MM.1S (cell line): ENCODE data around the gene EFEMP2.

Experiments
- DNase-seq: peaks from one replicate; pipeline ENCODE4 v3.0.0-alpha.2; 2015
- H2AFZ ChIP-seq: fragments of 300-600 bp; sonication (generic); 2 replicates; pipeline ENCODE4 v1.6.0; 2016; ENCODE audit warnings: antibody characterized with exemption, low read length
- H3F3A ChIP-seq: fragments of 300-600 bp; sonication (generic); 2 replicates; pipeline ENCODE4 v1.6.1; 2016; ENCODE audit warnings: mild to moderate bottlenecking, antibody characterized with exemption, low read length, moderate library complexity, mixed read lengths; ENCODE audit not compliant: insufficient read depth
- H3K27ac ChIP-seq: fragments of 300-600 bp; sonication (generic); 2 replicates; pipeline ENCODE4 v1.5.1; 2016; ENCODE audit warnings: mild to moderate bottlenecking, low read length
- H3K27me3 ChIP-seq: fragments of 300-600 bp; sonication (generic); replicated peaks from 2 replicates; pipeline ENCODE4 v1.6.0; 2016; ENCODE audit warnings: low read length; ENCODE audit not compliant: insufficient read depth
- H3K36me3 ChIP-seq: fragments of 300-600 bp; sonication (generic); replicated peaks from 2 replicates; pipeline ENCODE4 v1.6.1; 2016; ENCODE audit warnings: mild to moderate bottlenecking, low read length, mixed read lengths; ENCODE audit not compliant: insufficient read depth
- H3K4me1 ChIP-seq: fragments of 300-600 bp; sonication (generic); 2 replicates; pipeline ENCODE4 v1.6.1; 2016; ENCODE audit warnings: low read length, mixed read lengths
- H3K4me2 ChIP-seq: fragments of 300-600 bp; sonication (generic); 2 replicates; pipeline ENCODE4 v1.6.0; 2016; ENCODE audit warnings: low read depth, low read length
- H3K4me3 ChIP-seq: fragments of 300-600 bp; sonication (generic); 2 replicates; pipeline ENCODE4 v1.5.1; 2016; ENCODE audit warnings: low read length, mixed read lengths
- H3K79me2 ChIP-seq: fragments of 300-600 bp; sonication (generic); 2 replicates; pipeline ENCODE4 v1.6.1; 2016; ENCODE audit warnings: mixed run types, low read length, mixed read lengths
- H3K9ac ChIP-seq: fragments of 300-600 bp; sonication (generic); 2 replicates; pipeline ENCODE4 v1.6.1; 2016; ENCODE audit warnings: low read length, mixed read lengths
- H3K9me2 ChIP-seq: fragments of 300-600 bp; sonication (generic); replicated peaks from 2 replicates; pipeline ENCODE4 v1.6.1; 2016; ENCODE audit warnings: mild to moderate bottlenecking, low read length, mixed read lengths; ENCODE audit not compliant: insufficient read depth
- H3K9me3 ChIP-seq: fragments of 300-600 bp; sonication (generic); replicated peaks from 2 replicates; pipeline ENCODE4 v1.6.1; 2016; ENCODE audit warnings: mild to moderate bottlenecking, low read length, mixed read lengths; ENCODE audit not compliant: insufficient read depth
- H4K20me1 ChIP-seq: fragments of 300-600 bp; sonication (generic); 2 replicates; pipeline ENCODE4 v1.6.1; 2016; ENCODE audit warnings: mild to moderate bottlenecking, low read length, moderate library complexity, mixed read lengths; ENCODE audit not compliant: insufficient read depth
- EZH2 ChIP-seq: fragments of 300-600 bp; sonication (generic); optimal IDR thresholded peaks from 2 replicates; pipeline ENCODE3; 2017; ENCODE audit warnings: low read depth, mild to moderate bottlenecking, antibody characterized with exemption, low read length, mixed read lengths
- EZH2phosphoT487 ChIP-seq: fragments of 300-600 bp; sonication (generic); IDR thresholded peaks from 2 replicates; pipeline ENCODE4 v1.6.1; 2018; ENCODE audit warnings: antibody characterized with exemption, low read length
- TF ChIP-seq, protein P1 (sequence below): fragments of 300-600 bp; sonication (generic); IDR thresholded peaks from 2 replicates; pipeline ENCODE4 v1.5.1; 2016; ENCODE audit warnings: antibody characterized with exemption, low read length, mixed read lengths

The EFEMP2 gene

DNA sequence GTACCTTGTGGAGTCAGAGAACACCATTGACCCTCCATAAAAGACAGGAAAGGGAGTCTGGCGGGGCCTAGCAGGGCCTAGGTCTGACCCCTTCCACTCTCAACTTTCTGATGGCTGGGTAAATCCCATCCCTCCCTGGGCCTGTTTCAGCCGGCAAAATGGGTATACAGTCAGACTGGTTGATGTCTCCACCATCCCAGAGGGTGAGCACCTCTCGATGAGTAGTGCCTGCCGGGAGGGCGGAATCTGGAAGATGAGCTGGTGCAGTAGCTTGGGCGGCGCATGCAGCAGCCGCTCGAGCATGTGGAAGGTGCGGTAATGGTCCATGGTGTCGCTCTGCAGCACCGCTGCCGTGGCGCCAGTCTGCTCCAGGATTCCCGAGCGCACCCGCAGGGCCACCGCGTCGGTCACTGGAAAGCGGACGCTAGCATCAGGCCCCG lies 15.1 kb upstream of the EFEMP2 start:
- Histone ChIP-seq H2AFZ (peak overlapping the region; percentile 96), H3K27ac (peak overlapping the region; percentile 27; the same call in 1 of the 2 replicates), H3F3A (peaks cover 23% of the 10 kb centered on the region), H3K4me1 (peaks cover 34% of the 10 kb centered on the region), H3K9me3 (no peaks in the 10 kb centered on the region), H3K36me3 (peaks cover 8% of the 10 kb centered on the region), H4K20me1 (no peaks in the 10 kb centered on the region), H3K9ac (peak overlapping the region; percentile 63; the same call in 1 of the 2 replicates), H3K9me2 (no peaks in the 10 kb centered on the region), H3K79me2 (peaks cover 41% of the 10 kb centered on the region), H3K4me3 (peak overlapping the region; percentile 98), H3K27me3 (no peaks in the 10 kb centered on the region), H3K4me2 (peak overlapping the region; percentile 100)
- peak; percentile 38 for DNase-seq
- TF ChIP-seq EZH2 (no peak), EZH2phosphoT487 (no peak)
- TF ChIP-seq, protein P1, sequence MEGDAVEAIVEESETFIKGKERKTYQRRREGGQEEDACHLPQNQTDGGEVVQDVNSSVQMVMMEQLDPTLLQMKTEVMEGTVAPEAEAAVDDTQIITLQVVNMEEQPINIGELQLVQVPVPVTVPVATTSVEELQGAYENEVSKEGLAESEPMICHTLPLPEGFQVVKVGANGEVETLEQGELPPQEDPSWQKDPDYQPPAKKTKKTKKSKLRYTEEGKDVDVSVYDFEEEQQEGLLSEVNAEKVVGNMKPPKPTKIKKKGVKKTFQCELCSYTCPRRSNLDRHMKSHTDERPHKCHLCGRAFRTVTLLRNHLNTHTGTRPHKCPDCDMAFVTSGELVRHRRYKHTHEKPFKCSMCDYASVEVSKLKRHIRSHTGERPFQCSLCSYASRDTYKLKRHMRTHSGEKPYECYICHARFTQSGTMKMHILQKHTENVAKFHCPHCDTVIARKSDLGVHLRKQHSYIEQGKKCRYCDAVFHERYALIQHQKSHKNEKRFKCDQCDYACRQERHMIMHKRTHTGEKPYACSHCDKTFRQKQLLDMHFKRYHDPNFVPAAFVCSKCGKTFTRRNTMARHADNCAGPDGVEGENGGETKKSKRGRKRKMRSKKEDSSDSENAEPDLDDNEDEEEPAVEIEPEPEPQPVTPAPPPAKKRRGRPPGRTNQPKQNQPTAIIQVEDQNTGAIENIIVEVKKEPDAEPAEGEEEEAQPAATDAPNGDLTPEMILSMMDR: no peak

DNA sequence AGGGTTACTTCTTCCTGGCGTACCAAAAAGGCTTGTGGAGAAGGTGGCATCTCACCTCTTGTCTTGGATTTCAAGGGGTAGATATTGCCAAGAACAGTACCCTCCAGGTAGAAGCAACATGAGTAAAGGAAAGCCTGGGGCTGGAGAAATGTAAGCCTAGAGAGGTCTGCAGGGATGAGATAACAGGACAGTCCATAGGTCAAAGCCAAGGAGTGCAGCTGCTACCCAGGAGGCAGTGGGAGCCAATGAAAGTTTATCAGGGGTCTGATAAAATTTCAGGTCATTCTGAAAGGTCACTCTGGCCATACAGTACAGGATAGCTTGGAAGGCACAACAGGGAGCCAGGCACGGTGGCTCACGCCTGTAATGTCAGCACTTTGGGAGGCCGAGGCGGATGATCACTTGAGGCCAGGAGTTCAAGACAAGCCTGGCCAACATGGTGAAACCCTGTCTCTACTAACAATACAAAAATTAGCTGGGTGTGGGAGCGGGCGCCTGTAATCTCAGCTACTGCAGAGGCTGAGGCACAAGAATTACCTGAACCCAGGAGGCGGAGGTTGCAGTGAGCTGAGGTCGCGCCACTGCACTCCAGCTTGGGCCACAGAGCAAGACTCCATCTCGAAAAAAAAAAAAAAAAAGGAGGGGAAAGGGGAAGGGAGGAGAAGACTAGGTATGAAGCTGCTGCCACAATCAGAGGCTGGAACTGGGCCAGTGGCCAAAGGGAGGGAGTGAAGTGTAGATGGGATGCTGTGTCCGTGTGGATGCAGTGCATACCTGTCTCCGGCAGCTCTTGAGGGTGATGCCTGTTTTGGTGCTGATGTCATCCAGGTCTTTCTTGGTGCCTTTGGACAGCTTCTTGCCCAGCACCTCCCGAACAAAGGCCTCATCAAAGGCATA lies 14.5 kb upstream of the EFEMP2 start:
- Histone ChIP-seq H3K4me1 (peaks cover 32% of the 10 kb centered on the region), H3K36me3 (peaks cover 8% of the 10 kb centered on the region), H3K9me2 (no peaks in the 10 kb centered on the region), H3K9me3 (no peaks in the 10 kb centered on the region), H3K4me2 (peak overlapping the region; percentile 100), H3K4me3 (peak overlapping the region; percentile 98), H4K20me1 (no peaks in the 10 kb centered on the region), H3K79me2 (peaks cover 41% of the 10 kb centered on the region), H2AFZ (peak overlapping the region; percentile 96; the same call in 1 of the 2 replicates), H3K27ac (peak overlapping the region; percentile 27; the same call in 1 of the 2 replicates), H3K9ac (peak overlapping the region; percentile 63; the same call in 1 of the 2 replicates), H3K27me3 (no peaks in the 10 kb centered on the region), H3F3A (peaks cover 23% of the 10 kb centered on the region)
- TF ChIP-seq EZH2phosphoT487: no peak
- TF ChIP-seq, protein P1: no peak
- TF ChIP-seq EZH2: no peak
- DNase-seq: no peak

DNA sequence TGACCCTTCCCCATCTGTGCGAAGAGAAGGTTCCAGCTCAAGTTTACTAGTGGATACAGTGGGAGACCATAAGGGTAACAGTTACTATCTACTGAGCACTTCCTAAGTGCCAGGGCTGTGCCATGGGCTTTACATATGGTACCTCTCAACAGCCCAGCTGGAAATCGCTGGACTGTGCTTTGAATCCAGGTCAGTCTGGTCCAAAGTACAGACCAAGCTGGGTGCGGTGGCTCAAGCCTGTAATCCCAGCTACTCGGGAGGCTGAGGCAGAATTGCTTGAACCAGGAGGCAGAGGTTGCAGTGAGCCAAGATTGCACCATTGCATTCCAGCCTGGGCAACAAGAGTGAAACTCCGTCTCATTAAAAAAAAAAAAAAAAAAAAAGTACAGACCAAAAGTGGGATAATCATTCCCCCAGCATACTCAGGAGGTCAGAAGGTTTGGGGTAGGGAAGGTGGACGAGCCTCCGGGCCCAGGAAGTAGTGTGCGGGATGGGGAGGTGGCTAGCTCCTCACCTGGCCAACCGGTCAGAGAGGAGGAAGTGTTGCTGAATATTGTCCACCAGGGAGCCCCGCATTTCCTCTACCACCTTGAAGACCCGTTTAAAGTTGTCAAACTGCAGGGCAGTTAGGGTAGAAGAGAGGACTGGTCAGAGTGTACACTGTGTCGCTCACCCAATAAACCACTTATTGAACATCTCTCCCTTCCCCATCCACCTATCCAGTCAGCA lies 13.4 kb upstream of the EFEMP2 start:
- H4K20me1 ChIP-seq: no peaks in the 10 kb centered on the region
- no peak for DNase-seq
- H3K79me2 ChIP-seq: peaks cover 30% of the 10 kb centered on the region
- H3K27me3 ChIP-seq: no peaks in the 10 kb centered on the region
- H3K9ac ChIP-seq: no peak overlapping the region
- H3K4me1 ChIP-seq: peaks cover 28% of the 10 kb centered on the region
- H3K27ac ChIP-seq: no peak overlapping the region
- H3K36me3 ChIP-seq: peaks cover 8% of the 10 kb centered on the region
- no peak overlapping the region for H3K4me3 ChIP-seq
- H3K4me2 ChIP-seq: no peak overlapping the region
- H2AFZ ChIP-seq: no peak overlapping the region
- no peak for TF ChIP-seq EZH2
- no peak for TF ChIP-seq EZH2phosphoT487
- TF ChIP-seq, protein P1: no peak
- H3F3A ChIP-seq: peaks cover 23% of the 10 kb centered on the region
- no peaks in the 10 kb centered on the region for H3K9me2 ChIP-seq
- no peaks in the 10 kb centered on the region for H3K9me3 ChIP-seq
